A673 (cell line): ENCODE measurements around the gene C20orf204. TPM values are rescaled to one million over a fixed set of nuclear protein-coding genes. Genes with fewer than 3 reads are reported as not detected.

Experiments used
- BruUV-seq: library from RNA; stranded (reverse); fragments of 400-500 nt; replicated peaks from 2 replicates; lab custom pipeline; 2021; lab: Mats Ljungman, UMichigan
- CTCF ChIA-PET: fragments of 300-600 bp; sonication (Branson Sonifier 250); formaldehyde crosslinking; loops from one replicate; lab custom pipeline; 2022; ENCODE audit warnings: antibody characterized with exemption; lab: Charles Lee
- POLR2A ChIA-PET: fragments of 300-600 bp; sonication (Branson Sonifier 250); formaldehyde crosslinking; loops from one replicate; lab custom pipeline; 2022; ENCODE audit warnings: antibody characterized with exemption; ENCODE audit not compliant: low non-redundant PET; lab: Charles Lee
- DNase-seq: peaks from one replicate; pipeline ENCODE4 v3.0.0-alpha.2; 2015; ENCODE audit warnings: low spot score
- H3K27ac ChIP-seq: fragments of 200-600 bp; sonication (generic); 2 replicates; pipeline ENCODE4 v1.5.1; 2016; ENCODE audit warnings: mixed run types, low read depth, mild to moderate bottlenecking, mixed read lengths, antibody characterized with exemption, low read length; ENCODE audit not compliant: poor library complexity, severe bottlenecking
- H3K27me3 ChIP-seq: fragments of 200-600 bp; sonication (generic); replicated peaks from 2 replicates; pipeline ENCODE4 v1.6.1; 2017; ENCODE audit warnings: mixed run types, low read depth, mild to moderate bottlenecking, mixed read lengths, antibody characterized with exemption, low read length; ENCODE audit not compliant: insufficient read depth, poor library complexity
- H3K36me3 ChIP-seq: fragments of 200-600 bp; sonication (generic); 2 replicates; pipeline ENCODE4 v1.6.1; 2016; ENCODE audit warnings: mixed run types, mild to moderate bottlenecking, mixed read lengths, antibody characterized with exemption, low read length; ENCODE audit not compliant: insufficient read depth, poor library complexity, severe bottlenecking
- H3K4me1 ChIP-seq: fragments of 200-600 bp; sonication (generic); 2 replicates; pipeline ENCODE4 v1.6.1; 2017; ENCODE audit warnings: mixed run types, mild to moderate bottlenecking, mixed read lengths, antibody characterized with exemption, low read length; ENCODE audit not compliant: insufficient read depth, poor library complexity, severe bottlenecking
- H3K4me3 ChIP-seq: fragments of 200-600 bp; sonication (generic); 2 replicates; pipeline ENCODE4 v1.5.1; 2016; ENCODE audit warnings: low read depth, mixed run types, mild to moderate bottlenecking, mixed read lengths, low read length; ENCODE audit not compliant: poor library complexity, severe bottlenecking
- H3K9me3 ChIP-seq: fragments of 200-600 bp; sonication (generic); 2 replicates; pipeline ENCODE4 v1.6.1; 2016; ENCODE audit warnings: mixed run types, low read depth, mild to moderate bottlenecking, mixed read lengths, antibody characterized with exemption, low read length; ENCODE audit not compliant: poor library complexity, severe bottlenecking
- CTCF ChIP-seq: fragments of 300-800, 200-600 bp; sonication (generic); conservative IDR thresholded peaks from 2 replicates; pipeline ENCODE4 v1.5.1; 2017; ENCODE audit warnings: low read depth, mild to moderate bottlenecking, antibody characterized with exemption, low read length, moderate library complexity, mixed read lengths
- EZH2 ChIP-seq: fragments of 200-600 bp; sonication (generic); IDR thresholded peaks from 2 replicates; pipeline ENCODE4 v1.6.1; 2017; ENCODE audit warnings: borderline replicate concordance, low read depth, mild to moderate bottlenecking, mixed read lengths, antibody characterized with exemption, low read length; ENCODE audit not compliant: poor library complexity, severe bottlenecking
- intact Hi-C: fragments of 100-400 bp; cut with micrococcal nuclease; formaldehyde crosslinking; loops from one replicate; pipeline ENCODE4 v1.10.0; 2022; ENCODE audit not compliant: unreplicated experiment
- total RNA-seq: library from RNA; stranded (reverse); gene quantifications from 2 replicates; pipeline ENCODE4 v1.2.3, GENCODE V29; 2021

The C20orf204 gene
- total RNA-seq, 1 experiment from 2014 or later: 2.5 TPM

GRCh38 chr20:64073476-64074183 is 37.6 kb downstream of the C20orf204 start:
- no TSS peak for BruUV-seq
- Histone ChIP-seq H3K27me3 (no peaks in the 10 kb centered on the region), H3K36me3 (peaks cover 6% of the 10 kb centered on the region), H3K4me3 (no peak overlapping the region), H3K4me1 (peaks cover 6% of the 10 kb centered on the region), H3K9me3 (no peaks in the 10 kb centered on the region), H3K27ac (no peak overlapping the region)
- DNase-seq: no peak
- ChIA-PET CTCF (no interaction called here), POLR2A (no interaction called here)
- TF ChIP-seq EZH2: no peak
- no peak for TF ChIP-seq CTCF
- intact Hi-C loops: no loop called here

- Histone ChIP-seq H3K27ac (no peak overlapping the region), H3K4me1 (peaks cover 12% of the 10 kb centered on the region), H3K4me3 (no peak overlapping the region), H3K36me3 (peaks cover 6% of the 10 kb centered on the region), H3K9me3 (no peaks in the 10 kb centered on the region), H3K27me3 (no peaks in the 10 kb centered on the region)
- POLR2A ChIA-PET: no interaction called here
- BruUV-seq: no TSS peak
- CTCF ChIA-PET: no interaction called here
- no peak for DNase-seq
- TF ChIP-seq CTCF: no peak
- TF ChIP-seq EZH2: no peak
- intact Hi-C loops: no loop called here
Measured at GRCh38 chr20:64074184-64074789, 38.3 kb downstream of the C20orf204 start.

- peaks cover 12% of the 10 kb centered on the region for H3K4me1 ChIP-seq
- no peaks in the 10 kb centered on the region for H3K27me3 ChIP-seq
- H3K4me3 ChIP-seq: no peak overlapping the region
- CTCF ChIA-PET: no interaction called here
- H3K36me3 ChIP-seq: peaks cover 6% of the 10 kb centered on the region
- TF ChIP-seq EZH2: no peak
- TF ChIP-seq CTCF: no peak
- H3K27ac ChIP-seq: no peak overlapping the region
- intact Hi-C loops: no loop called here
- POLR2A ChIA-PET: no interaction called here
- DNase-seq: no peak
- no TSS peak for BruUV-seq
- no peaks in the 10 kb centered on the region for H3K9me3 ChIP-seq
Measured at GRCh38 chr20:64074963-64075362, 39.0 kb downstream of the C20orf204 start.
